Calu3 (cell line): ENCODE data around the gene TUT4. TPM values are rescaled to one million over a fixed set of nuclear protein-coding genes. Genes with fewer than 3 reads are reported as not detected.

ENCODE experiments used
- BruUV-seq: library from RNA; stranded (reverse); fragments of 400-500 nt; replicated peaks from 2 replicates; lab custom pipeline; 2021; lab: Mats Ljungman, UMichigan
- CTCF ChIA-PET: fragments of 300-600 bp; sonication (Branson Sonifier 250); formaldehyde crosslinking; loops from one replicate; lab custom pipeline; 2022; ENCODE audit warnings: antibody characterized with exemption; lab: Charles Lee
- DNase-seq: peaks from one replicate; pipeline ENCODE4 v3.0.0; 2022
- H3K27ac Mint-ChIP-seq: one replicate; pipeline ENCODE4 v1.8.0; 2022; ENCODE audit warnings: mixed read lengths; ENCODE audit not compliant: unreplicated experiment
- H3K27me3 Mint-ChIP-seq: one replicate; pipeline ENCODE4 v1.8.0; 2022; ENCODE audit warnings: mixed read lengths; ENCODE audit not compliant: unreplicated experiment
- H3K36me3 Mint-ChIP-seq: one replicate; pipeline ENCODE4 v1.8.0; 2022; ENCODE audit warnings: mild to moderate bottlenecking, moderate library complexity, mixed read lengths; ENCODE audit not compliant: insufficient read depth, unreplicated experiment
- H3K4me1 Mint-ChIP-seq: one replicate; pipeline ENCODE4 v1.8.0; 2022; ENCODE audit warnings: mild to moderate bottlenecking, low read depth, mixed read lengths; ENCODE audit not compliant: unreplicated experiment
- H3K4me3 Mint-ChIP-seq: one replicate; pipeline ENCODE4 v1.8.0; 2022; ENCODE audit warnings: mild to moderate bottlenecking, low read depth, moderate library complexity, mixed read lengths; ENCODE audit not compliant: unreplicated experiment
- H3K9me3 Mint-ChIP-seq: one replicate; pipeline ENCODE4 v1.8.0; 2022; ENCODE audit warnings: low read depth, mixed read lengths; ENCODE audit not compliant: unreplicated experiment
- CTCF ChIP-seq: fragments of 200-600 bp; IDR thresholded peaks from one replicate; pipeline ENCODE4 v1.8.0; 2022; ENCODE audit warnings: antibody characterized with exemption; ENCODE audit not compliant: unreplicated experiment
- intact Hi-C: fragments of 100-400 bp; cut with micrococcal nuclease; formaldehyde crosslinking; loops from one replicate; pipeline ENCODE4 v1.10.0; 2022; ENCODE audit not compliant: unreplicated experiment
- total RNA-seq: library from RNA; stranded (reverse); gene quantifications from 2 replicates; pipeline ENCODE4 v1.2.3, GENCODE V29; 2022

The TUT4 gene
- total RNA-seq, 1 experiment from 2014 or later, result 55.9 TPM

DNA sequence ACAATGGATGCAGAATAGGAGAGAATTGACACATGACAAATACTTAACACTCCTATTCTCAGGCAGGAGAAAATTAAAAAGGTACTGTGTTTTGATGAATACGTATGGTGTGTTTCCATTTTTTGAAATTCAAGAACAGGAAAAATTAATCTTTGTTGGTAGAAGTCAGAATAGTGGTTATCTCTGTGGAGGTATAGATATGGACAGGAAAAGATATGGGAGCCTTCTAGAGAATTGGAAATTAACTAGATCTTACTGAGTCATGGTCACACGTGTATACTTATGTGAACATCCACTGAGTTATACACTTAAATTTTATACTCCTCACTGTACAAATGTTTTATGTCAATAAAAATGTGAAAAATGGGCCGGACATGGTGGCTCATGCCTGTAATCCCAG, 9.9 kb upstream of the TUT4 start:
- no peak overlapping the region for H3K4me3 Mint-ChIP-seq
- H3K4me1 Mint-ChIP-seq, result no peaks in the 10 kb centered on the region
- no peaks in the 10 kb centered on the region for H3K9me3 Mint-ChIP-seq
- no peak overlapping the region for H3K27ac Mint-ChIP-seq
- intact Hi-C loops, result no loop called here
- H3K27me3 Mint-ChIP-seq, result peaks cover 4% of the 10 kb centered on the region
- no peaks in the 10 kb centered on the region for H3K36me3 Mint-ChIP-seq
- no TSS peak for BruUV-seq
- CTCF ChIA-PET, result no interaction called here
- no peak for DNase-seq
- TF ChIP-seq CTCF, result no peak

DNA sequence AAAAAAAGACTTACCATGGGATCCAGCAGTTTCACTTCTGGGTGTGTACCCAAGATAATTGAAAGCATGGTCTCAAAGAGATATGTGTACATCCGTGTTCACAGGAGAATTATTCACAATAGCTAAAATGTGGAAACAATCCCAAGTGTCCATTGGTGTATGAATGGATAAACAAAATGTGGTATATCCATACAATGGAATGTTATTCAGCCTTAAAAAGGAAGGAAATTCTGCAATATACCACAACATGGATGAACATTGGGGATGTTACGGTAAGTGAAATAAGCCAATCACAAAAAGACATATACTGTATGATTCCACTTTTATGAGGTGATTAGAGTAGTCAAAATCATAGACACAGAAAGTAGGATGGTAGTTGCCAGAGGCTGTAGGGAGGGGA, 7.0 kb upstream of the TUT4 start:
- CTCF ChIA-PET, result no interaction called here

DNA sequence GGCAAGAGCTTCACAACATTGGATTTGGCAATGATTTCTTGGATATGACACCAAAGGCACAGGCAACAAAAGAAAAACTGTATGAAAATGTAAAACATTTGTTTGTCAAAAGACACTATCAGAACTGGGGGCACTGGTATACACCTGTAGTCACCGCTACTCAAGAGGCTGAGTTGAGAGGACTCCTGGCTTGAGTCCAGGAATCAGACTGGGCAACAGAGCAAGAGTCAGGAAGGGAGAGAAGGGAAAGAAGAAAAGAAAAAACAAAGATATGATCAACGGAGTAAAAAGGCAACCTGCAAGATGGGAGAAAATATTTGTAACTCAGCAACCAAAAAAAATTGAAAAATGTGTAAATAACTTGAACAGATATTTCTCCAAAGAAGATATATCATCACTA, 6.0 kb upstream of the TUT4 start:
- H3K36me3 Mint-ChIP-seq, result no peaks in the 10 kb centered on the region
- DNase-seq, result no peak
- no peaks in the 10 kb centered on the region for H3K27me3 Mint-ChIP-seq
- no TSS peak for BruUV-seq
- H3K4me3 Mint-ChIP-seq, result no peak overlapping the region
- CTCF ChIA-PET, result no interaction called here
- intact Hi-C loops, result no loop called here
- H3K9me3 Mint-ChIP-seq, result no peaks in the 10 kb centered on the region
- no peak overlapping the region for H3K27ac Mint-ChIP-seq
- H3K4me1 Mint-ChIP-seq, result peaks cover 14% of the 10 kb centered on the region
- TF ChIP-seq CTCF, result no peak

More for the DNA sequence above, 7.0 kb upstream of the TUT4 start:
- Mint-ChIP-seq H3K36me3 (no peaks in the 10 kb centered on the region), H3K4me3 (no peak overlapping the region), H3K27ac (no peak overlapping the region), H3K4me1 (peaks cover 6% of the 10 kb centered on the region), H3K27me3 (no peaks in the 10 kb centered on the region), H3K9me3 (no peaks in the 10 kb centered on the region)
- BruUV-seq, result no TSS peak
- no peak for TF ChIP-seq CTCF
- intact Hi-C loops, result no loop called here
- no peak for DNase-seq

GRCh38 chr1:52556641-52557360, 3.9 kb upstream of the TUT4 start:
- no peaks in the 10 kb centered on the region for H3K9me3 Mint-ChIP-seq
- no peak overlapping the region for H3K4me3 Mint-ChIP-seq
- TF ChIP-seq CTCF, result no peak
- no TSS peak for BruUV-seq
- intact Hi-C loops, result no loop called here
- CTCF ChIA-PET, result interaction anchor here (0.6 kb wide), 3 partner anchors 21 to 93 kb away, joined by 3 to 6 read pairs (median 5); no protein-coding TSS in a partner anchor
- DNase-seq, result no peak
- H3K27ac Mint-ChIP-seq, result no peak overlapping the region
- H3K27me3 Mint-ChIP-seq, result no peaks in the 10 kb centered on the region
- no peaks in the 10 kb centered on the region for H3K36me3 Mint-ChIP-seq
- peaks cover 14% of the 10 kb centered on the region for H3K4me1 Mint-ChIP-seq
